ENCODE measurements around the gene UIMC1.
"Not testable (repeated sequence)": the region's sequence is repeated elsewhere in the genome, so short reads cannot be mapped to it uniquely, and the experiment has no call there.

The UIMC1 gene

DNA sequence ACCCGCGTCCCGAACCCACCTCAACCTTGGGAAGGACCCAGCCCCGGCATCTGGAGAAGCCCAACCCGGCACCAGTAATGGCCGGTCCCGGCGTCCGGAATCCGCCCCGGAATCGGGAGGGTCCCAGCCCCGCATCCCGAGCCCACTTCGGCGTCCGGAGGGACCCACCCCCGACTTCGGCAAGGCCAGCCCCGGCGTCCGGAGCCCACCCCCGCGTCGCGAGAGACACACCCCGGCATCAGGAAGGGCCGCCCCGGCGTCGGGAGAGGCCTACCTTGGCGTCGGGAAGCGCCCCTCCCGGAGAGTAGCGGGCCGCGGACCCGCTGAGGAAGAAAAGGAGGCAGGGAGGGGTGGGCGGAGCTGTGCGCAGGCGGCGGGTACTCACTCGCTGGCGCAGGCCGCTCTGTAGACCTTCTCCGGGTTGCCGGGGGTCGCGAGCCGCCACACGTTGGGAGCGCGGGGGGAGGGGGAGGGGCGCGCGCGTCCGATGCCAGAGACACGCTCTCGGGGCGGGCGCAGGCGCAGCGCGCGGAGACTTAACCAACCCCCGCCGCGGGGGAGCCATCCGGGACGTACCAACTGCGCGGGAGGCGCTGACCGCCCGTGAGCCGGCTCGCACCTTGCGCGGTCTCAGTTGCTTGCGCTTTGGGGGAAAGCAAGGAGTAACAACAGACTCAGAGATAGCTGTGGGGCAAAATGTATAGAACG is at the start of gene UIMC1:
Gene UIMC1, minus strand, starts transcription at position 515 of the 708 bp plus-strand sequence. CDS start 24,164 bp downstream, outside the sequence.
- peak; percentile 84 to 89 for DNase-seq

- no peak for DNase-seq
Observed at GRCh38 chr5:177049285-177049684, 42.7 kb upstream of the UIMC1 start.

- not testable (repeated sequence) for DNase-seq
Observed at GRCh38 chr5:177048531-177048930, 42.0 kb upstream of the UIMC1 start.

DNA sequence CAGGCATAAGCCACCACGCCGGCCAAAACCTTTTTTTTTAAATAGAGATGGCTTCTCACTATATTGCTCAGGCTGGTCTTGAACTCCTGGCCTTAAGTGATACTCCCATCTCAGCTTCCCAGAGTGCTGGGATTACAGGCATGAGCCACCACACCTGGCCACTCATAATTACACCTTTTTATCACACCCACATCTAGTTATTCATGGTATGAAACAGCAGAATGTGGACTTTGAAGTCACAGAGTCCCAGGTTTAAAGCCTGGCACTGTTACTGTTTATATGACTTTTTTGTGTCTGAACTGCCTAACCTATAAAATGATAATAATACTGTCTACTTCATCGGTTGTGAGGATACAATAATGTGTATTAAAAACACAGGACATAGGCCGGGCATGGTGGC is 39.1 kb upstream of the UIMC1 start:
- DNase-seq = no peak

GRCh38 chr5:177044641-177045040 is 38.1 kb upstream of the UIMC1 start:
- no peak for DNase-seq

- DNase-seq = no peak
Observed at GRCh38 chr5:177043958-177044357, 37.4 kb upstream of the UIMC1 start.

DNA sequence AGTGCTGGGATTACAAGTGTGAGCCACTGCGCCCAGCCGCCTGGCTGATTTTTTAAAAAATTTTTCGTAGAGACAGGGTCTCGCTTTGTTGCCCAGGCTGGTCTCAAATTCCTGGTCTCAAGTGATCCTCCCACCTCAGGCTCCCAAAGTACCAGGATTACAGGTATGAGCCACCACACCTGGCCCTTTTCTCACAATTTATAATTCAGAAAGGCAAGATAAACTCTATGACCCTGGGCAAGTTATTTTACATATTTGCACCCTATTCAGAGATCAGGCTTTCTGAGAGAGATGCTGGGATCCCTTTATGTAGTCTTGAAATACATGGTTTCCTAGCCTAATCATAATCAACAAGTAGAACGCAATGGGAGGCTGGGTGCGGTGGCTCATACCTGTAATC is 36.5 kb upstream of the UIMC1 start:
- no peak for DNase-seq

- no peak for DNase-seq
Observed at GRCh38 chr5:177041936-177042335, 35.4 kb upstream of the UIMC1 start.

DNA sequence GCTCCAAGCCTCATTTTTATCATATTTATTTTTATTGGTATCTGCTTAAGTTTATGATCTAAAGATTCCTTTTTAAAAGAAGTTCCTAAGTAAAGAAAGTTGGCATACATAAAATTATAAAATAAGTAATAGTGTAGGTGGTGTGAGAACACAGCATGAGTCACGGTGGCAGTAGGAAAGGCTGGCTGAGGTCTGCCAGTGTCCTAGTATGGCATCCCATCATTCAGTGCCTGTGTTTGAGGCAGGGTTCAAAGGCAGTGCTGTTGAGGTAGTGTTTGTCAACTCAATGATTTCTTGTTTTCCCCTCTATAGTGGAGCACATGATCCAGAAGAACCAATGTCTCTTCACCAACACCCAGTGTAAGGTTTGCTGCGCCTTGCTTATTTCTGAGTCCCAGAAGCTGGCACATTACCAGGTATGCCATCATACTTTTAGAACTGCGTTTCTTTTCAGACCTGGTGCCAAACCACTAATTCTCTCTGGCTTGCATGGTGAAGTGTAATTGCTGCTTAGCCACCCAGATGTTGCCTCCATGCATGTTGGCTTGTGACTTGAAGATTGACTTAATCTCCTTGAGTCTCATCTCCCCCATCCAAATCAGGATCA is 34.3 kb upstream of the UIMC1 start:
- DNase-seq = no peak

DNA sequence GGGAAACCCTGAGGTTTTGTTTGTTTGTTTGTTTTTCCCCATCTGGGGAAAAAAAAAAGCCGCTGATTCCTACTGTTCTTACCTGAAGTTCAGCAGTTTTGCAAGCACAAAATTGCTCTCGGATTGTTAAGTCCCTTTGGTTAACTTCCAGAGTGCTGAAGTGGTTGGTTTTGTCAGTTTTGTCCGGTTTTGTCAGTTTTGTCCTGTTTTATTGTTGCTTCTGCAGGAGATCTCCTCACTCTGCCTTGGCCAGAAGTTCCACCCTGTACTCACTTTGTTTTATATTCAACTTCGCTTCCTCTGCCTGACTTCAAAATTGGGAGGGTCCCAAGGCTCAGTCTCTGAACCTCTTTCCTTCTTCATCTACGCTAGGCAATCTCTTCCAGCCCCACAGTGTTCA is 30.3 kb upstream of the UIMC1 start:
- DNase-seq = no peak

GRCh38 chr5:177036443-177036842 is 29.9 kb upstream of the UIMC1 start:
- no peak for DNase-seq

GRCh38 chr5:177035976-177036375 is 29.4 kb upstream of the UIMC1 start:
- peak in 1 of 2 experiments; percentile 3 for DNase-seq

DNA sequence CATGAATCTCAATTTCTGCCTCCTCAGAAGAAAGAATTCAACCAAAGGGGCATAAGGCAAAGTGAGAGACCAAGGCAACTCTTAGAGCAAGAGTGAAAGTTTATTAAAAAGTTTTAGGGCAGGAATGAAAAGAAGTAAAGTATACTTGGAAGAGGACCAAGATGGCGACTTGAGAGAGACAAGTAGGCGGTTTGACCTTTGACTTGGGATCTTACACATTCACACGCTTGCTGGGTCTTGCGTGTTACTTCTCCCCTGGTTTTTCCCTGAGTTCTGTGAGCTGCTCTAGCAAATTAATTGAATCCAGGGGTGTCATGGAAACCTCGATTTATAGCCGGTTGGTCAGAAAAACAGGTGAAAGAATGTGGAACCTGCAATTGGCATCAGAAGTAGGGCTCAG is 22.9 kb upstream of the UIMC1 start:
- DNase-seq = no peak

- DNase-seq = no peak
Observed at GRCh38 chr5:177027665-177028064, 21.1 kb upstream of the UIMC1 start.

DNA sequence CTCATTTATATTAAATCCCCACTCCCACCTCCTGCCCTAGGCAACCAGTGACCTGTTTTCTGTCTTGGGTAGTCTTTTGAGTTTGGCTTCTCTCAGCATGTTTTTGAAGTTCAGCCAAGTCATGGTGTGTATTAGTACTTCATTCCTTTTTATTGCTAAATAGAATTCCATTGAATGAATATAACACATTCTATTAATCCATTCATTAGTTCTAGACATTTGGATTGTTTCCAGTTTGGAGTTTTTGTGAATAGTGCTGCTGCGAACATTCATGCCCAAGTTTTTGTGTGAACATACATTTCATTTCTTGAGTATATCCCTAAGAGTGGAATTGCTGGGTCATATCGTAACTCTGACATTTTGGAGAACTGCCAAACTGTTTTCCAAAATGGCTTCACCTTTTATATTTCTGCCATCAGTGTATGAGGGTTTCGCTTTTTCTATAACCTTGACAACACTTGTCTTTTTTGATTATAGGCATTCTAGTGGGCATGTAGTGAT is 18.6 kb upstream of the UIMC1 start:
- DNase-seq = no peak

- no peak for DNase-seq
Observed at GRCh38 chr5:177024559-177024958, 18.0 kb upstream of the UIMC1 start.

DNA sequence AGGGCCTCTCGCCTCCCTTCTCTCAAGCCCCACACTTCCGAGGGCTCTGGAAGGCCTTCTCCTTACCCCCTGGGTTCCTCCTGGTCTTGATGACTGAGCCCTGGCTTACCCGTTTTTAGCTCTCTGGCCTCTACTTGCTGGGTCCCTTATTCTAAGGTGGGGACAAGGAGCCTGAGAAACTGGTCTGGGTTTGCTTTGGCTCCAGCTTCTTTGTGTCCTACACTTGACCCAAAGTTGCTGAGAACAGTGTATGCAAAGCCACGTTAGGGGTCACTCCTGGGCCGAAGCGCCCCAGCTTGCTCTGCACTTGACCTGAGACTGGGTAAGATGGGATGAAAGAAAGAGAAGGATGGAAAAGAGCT is 16.7 kb upstream of the UIMC1 start:
- peak in 1 of 2 experiments; percentile 27 for DNase-seq

GRCh38 chr5:177022386-177023302 is 16.1 kb upstream of the UIMC1 start, which contains the start of gene ZNF346:
ZNF346 (plus strand) TSS chr5:177022696; CDS start chr5:177022739, 43 bp downstream.
- peak; percentile 81 to 93 for DNase-seq

DNA sequence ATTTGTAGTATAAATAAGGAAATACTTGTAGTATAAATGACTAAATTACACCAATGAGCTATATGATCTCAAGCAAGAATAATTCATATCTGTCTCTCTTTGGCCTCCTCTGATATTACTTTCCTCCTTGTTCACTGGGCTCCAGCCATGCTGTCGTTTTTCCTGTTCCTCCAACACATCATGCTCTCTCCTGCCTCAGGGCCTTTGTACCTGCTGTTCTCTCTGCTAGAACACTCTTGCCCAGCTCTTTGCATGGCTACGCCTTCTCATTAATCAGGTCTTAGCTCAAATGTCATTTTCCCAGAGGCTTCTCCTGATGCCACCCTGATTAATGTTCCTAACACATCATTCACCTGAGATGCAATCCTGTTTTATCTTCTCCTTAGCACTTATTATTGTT is 13.5 kb upstream of the UIMC1 start:
- no peak for DNase-seq

GRCh38 chr5:177018341-177018740 is 11.8 kb upstream of the UIMC1 start:
- no peak for DNase-seq

GRCh38 chr5:177015156-177015555 is 8.6 kb upstream of the UIMC1 start:
- DNase-seq = no peak

DNA sequence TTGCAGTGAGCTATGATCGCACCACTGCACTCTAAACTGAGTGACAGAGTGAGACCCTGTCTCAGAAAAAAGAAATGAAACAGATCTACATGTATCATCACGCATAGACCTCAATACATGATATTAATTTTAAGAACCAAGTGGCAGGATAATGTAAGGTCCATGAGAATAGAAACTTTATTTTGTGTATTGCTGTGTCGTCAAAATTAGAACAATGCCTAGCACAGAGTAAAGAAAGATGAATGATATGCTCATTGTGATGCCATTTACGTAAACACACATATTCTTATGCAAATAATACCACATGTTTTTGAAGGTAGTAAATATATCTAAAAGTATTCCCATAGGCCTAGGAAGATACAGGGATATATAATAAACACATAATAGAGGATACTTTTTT is 3.6 kb upstream of the UIMC1 start:
- no peak for DNase-seq

DNA sequence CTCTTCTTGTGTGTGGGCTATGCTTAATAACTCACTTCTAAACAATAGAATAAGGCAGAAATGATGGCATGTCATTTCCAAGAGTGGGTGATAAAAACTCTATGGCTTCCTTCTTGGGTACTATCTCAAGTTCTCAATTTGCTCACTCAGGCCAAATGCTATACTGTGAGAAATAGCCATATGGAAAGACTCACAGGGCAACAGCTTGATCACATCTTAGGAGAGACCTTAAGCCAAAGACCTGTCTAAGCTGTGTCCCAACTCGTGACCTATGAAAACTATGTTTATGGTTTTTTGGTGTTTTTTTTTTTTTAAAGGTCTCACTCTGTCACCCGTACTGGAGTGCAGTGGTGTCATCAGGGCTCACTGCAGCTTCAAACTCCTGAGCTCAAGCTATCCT is 2.1 kb upstream of the UIMC1 start:
- peak in 1 of 2 experiments; percentile 3 for DNase-seq
